Measurements from ENCODE around the gene HAND1.
A peak's percentile ranks its signal among the peaks of the same experiment; 100 is the strongest.

The HAND1 gene

DNA sequence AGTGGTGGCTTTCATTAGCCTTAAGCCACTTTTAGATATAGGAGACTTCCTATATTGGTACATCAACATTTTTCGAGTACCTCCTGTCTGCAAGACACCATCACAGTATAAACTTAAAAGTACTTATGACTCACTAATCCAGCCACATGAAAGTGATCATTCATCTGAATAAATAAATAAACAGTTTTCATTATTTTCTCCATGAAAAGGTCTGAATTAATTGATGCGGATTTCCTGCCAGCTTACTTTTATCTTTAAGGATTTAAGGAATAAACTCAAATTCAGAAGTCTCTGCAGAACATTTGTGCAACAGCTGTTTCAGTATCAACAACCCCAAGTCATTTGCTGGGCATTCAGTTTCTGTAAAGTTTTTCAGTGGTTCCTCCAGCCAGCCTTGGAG is 28.2 kb downstream of the HAND1 start:
- DNase-seq: no peak

DNA sequence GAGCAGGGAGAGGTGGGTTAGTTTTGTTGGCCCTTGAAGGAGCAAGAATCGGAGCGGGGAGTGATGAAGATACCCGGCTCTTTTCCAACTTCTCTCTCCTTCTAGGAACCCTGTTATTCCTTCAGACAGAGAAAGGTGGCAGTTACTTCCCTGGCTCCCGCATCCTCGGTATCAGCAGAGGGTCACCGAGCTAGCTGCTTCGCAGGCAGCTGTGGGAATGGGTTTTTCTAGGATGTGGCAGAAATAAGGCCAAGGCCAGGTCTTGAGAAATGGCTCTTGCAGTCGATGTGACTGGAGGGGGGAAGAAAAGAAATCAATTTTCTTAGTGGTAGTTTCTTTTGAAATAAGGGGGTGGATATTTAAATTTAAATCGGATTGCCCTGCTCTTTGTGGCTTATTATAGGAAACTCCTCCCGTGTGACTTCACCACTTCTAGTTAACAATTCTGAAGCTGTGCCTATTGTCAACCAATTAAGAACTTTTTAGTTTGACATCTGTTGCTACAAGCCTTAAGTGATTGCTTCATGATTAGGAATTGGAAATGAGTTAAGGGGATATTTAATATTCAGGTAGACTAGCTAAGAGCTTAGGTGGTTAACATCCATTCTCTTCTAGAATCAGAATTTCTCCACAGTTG is 30.8 kb downstream of the HAND1 start:
- DNase-seq: no peak

DNA sequence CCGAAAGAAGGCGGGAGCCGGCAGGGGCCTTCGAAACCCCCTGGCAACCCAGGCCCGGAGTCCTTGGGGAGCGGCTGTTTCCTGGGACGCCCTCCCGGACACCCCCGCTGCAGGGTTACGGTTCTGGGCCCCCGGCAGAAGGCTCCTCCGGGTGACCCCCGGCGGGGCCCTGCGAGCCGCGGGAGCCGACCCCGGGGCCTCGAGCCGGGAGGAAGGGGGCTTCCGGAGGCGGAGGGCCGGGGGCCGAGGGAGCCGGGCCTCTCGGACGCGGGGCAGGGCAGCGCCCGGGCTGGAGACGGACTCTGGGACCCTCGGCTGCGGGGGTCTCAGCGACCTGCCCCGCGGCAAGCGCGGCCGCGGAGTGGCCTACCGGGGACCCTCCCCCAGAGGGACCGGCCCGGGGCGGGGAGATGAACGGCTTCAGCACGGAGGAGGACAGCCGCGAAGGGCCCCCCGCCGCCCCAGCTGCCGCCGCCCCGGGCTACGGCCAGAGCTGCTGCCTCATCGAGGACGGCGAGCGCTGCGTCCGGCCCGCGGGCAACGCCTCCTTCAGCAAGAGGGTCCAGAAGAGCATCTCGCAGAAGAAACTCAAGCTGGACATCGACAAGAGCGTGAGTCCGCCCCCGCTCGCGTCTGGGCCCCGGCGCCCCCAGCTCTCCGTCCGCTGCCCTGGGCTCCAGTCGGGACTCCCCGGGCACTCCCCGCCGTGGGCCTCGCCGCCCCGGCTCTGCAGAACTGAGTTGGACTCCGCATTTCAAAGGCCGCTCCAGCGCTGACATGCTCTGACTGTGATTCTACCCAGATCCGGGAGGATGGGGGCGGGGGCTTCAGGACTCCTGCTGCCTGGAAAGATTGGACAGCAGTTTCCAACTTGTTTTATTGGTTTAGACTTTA is 31.6 kb downstream of the HAND1 start:
- DNase-seq: no peak

DNA sequence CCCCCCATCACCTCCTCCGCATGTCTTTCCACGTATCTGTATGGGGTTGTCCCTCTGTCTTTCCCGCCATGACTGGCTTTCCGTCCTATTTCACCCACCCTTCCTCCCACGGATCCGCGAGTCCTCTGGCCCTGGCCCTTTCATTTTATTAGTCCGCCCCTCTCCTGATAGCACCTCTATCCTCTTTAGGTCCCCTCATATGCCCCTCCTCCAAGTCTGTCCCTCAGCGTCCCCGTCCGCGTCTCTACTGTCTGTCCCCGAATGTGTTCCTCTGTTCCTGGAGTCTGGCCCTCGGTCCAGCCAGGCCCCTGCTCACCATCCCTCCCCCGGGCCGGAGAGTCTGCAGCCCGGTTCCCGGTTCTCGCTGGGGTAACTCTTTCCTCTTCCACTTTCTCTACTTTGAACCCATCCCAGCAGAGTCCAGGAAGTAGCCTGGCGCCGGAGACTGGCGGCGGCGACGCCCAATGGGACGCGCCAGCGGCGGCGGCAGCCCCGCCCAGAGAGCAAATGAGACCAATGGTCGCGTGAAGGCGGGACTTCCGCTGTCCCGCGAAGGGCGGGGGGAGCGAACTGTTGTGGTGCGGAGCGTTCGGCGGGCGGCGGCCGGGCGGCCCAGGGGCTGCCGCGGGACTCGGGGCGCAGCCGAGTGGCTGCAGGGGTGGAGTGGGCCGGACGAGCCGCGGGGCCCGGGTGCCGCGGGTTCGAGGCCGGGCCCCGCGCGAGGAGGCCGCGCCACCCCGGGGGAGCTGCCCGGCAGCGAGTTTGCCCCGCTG is 32.4 kb downstream of the HAND1 start, which contains the start of gene SAP30L:
SAP30L (plus strand) TSS at position 576 of the 773 bp plus-strand sequence. CDS start 608 bp downstream, outside the sequence.
- DNase-seq: peak; percentile 93

DNA sequence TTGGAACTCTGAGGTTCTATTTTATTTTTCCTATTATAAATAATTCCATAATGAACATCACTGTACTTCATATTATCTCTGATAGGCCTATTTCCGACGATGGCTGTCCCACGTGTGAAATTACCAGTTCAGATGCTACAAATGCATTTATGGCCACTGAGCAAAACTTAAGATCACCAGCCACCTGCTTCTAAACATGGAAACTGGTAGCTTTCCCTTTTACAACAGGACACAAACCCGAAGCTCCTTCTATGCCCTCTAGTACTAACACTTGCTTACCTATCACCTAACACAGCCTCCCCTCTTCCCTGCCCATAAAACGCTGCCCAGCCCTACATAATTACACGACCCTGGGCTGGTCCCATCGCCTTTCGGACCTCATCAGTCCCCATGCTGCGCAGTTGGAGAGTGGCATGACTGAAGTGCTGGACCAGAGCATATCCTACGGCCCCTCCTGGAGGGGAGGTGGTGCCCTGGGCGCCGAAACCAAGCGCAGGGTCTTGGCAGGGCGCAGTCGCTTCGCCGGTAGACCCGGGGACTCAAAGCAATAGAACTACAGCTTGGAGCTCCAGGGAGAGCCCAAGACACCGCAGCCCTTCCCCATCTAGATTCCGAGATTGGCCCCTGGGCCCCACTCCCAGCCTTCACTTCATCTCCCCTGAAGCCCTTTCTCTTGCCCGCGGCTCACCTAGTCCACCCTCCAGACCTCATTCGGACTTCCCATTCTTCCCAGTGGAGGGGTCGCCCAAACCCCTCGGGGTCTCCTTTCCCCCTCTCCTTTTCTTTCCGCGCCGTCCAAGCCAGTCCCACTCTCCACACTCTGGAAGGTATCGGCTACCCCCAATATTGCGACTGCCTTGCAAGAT is 33.2 kb downstream of the HAND1 start:
- no peak for DNase-seq

DNA sequence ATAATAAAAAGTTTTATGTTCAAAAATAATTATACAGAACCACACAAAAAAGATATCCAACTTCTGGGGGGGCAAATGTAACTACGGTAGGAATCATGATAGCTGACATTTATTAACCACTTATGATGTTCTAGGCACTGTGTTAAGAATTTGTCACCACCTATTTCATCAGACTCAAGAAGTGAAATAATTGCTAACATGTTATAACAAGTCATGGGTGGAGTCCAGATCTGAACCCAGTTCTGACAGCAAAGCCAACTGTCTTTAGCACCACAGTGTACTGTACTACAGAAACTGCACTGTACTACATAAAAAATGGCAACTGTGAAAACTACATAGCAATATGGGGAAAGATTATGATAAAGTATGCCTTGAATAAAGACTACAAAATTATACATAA is 35.2 kb downstream of the HAND1 start:
- DNase-seq: no peak

DNA sequence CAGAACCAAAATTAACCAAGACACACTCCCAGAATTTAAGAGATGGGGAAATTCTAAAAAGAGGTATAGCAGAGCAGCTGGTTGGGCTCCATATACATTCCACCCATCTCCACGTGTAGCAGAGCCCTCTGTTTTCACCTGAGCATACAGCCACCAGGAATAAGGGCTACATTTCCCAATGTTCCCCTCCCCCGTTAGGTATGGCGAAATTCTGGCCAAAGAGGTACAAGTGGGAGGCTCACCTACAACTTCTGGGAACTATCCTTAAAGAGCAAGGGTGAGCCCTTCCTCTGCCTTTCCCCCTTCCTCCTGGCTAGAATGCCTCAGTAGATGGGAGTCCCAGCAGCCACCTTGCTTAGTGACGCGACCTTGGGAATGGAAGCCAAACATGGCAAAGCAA is 37.5 kb downstream of the HAND1 start:
- no peak for DNase-seq

DNA sequence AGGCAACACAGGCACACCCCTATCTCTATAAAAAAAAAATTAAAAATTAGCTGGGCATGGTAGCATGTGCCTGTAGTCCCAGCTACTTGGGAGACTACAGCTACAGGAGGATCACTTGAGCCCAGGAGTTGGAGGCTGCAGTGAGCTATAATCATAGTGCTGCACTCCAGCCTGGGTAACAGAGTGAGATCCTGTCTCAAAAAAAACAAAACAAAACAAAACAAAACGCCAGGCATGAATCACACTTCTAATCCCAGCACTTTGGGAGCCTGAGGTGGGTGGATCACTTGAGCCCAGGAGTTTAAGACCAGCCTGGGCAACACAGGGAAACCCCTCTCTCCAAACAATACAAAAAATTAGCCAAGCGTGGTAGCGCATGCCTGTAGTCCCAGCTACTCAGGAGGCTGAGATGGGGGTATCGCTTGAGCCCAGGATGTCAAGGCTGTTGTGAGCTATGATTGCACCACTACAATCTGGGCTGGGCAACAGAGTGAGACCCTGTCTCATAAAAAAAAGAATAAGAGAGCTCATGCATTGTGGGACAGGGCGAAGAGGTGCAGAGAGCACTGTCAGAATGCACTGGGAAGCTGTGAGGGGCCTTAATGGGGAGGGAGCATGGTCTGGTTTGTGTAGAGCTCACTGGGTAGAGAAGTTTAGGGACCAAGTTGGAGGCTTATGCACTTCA is 40.6 kb downstream of the HAND1 start:
- no peak for DNase-seq

DNA sequence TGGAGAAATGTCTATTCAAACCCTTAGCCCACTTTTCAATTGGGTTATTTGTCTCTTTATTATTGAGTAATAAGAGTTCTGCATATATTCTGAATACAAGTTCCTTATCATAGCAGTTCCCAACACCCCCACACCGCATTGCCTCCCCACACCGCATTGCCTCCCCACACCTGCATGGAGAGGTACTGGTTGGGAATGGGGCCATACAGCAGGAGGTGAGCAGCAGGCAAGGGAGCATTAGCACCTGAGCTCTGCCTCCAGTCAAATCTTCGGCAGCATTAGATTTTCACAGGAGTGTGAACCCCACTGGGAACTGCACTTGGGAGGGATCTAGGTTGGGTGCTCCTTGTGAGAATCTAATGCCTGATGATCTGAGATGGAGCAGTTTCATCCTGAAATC is 42.8 kb downstream of the HAND1 start:
- DNase-seq: no peak

DNA sequence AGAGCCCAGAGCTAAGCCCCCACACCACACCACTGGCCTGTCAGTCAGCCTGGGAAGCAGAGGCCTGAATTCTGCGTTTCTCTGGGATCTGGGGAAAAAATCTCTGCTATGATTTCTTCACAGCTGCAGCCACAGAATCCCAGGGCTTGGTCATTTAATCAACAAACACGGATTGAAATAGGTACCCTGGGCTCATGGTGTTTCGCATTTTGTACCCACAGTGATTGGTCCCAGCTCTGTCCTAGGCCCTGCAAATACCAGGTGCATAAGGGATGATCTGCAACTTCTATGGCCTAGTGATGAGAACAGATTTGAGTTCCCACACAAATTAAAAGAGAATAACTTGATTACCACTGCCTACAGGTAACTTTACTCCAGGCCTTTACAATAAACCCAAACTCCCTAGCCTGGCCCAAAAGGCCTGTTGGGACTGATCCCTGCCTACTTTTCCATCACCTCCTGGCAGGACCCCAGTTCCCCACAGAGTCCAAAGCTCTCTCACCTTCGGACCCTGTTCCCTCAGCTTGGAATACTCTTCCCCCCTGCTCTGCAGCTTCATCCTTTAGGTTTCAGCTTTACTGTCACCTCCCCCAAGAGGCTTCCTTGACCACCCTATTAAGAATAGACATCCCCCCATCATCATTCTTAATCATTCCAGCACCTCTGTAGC is 46.9 kb downstream of the HAND1 start:
- no peak for DNase-seq

DNA sequence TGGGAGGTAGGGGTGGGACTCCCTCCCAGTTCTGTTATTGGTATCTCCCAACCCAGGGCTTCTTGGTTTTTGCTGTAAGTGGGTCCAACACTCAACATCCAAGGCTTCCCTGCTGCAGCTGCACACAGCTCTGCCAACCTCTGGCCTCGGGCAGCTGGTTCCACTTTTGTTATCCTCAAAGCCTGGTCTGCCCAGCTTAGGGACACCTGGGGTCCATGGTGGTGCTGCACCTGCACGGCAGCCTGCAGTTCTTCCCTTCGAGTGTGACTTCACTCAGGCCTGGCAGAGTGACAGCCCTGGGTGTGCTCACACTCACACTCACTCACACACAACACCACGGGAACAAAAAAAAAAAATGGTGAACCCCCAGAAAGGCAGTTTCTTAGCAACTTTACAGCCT is 47.6 kb downstream of the HAND1 start:
- no peak for DNase-seq

DNA sequence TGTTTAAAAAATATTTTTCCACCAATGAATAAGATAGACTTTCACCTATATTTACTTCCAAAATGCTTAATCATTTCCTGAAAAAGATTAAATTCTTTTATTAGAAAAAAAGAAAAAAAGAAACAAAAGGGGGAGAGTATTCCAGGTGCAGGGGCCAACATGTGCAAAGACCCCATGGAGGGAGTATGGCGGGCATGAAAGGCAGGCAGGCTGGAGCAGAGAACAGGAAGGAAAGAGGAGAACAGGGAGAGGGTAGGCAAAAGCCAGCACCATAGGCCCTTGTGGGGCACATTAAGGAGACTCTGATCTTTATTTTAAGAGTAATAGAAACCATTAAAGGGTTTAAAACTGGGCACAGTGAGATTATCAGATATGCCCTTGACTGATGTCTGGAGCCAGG is 48.7 kb downstream of the HAND1 start:
- DNase-seq: no peak

DNA sequence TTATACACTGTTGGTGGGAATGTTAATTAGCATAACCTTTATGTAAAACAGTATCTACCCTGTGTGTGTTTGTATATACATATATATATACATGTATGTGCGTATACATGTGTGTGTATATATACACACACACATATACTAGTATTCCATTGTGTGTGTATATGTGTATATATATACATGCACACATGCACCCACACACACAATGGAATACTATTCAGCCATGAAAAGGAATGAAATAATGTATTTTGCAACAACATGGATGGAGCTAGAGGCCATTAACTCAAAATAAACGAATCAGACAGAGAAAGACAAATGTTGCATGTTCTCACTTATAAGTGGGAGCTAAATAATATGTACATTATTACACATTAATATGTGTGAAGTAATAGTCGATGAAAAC is 49.8 kb downstream of the HAND1 start:
- DNase-seq: no peak

Measured in GDM1 (cell line).